Epithelial cell of esophagus (primary cell): ENCODE results near the gene ARFGEF3.
A peak's percentile ranks its signal among the peaks of the same experiment; 100 is the strongest.
"Not testable (repeated sequence)": the region's sequence is repeated elsewhere in the genome, so short reads cannot be mapped to it uniquely, and the experiment has no call there.

Experiments
- DNase-seq: peaks from one replicate; pipeline ENCODE4 v3.0.0; 2010; ENCODE audit warnings: low read depth
- H3K4me3 ChIP-seq: 2 replicates; pipeline ENCODE4 v1.5.1; 2011; ENCODE audit warnings: mild to moderate bottlenecking, low read length, control low read depth
- CTCF ChIP-seq: IDR thresholded peaks from 2 replicates; pipeline ENCODE4 v1.5.1; 2011; ENCODE audit warnings: low read depth, mild to moderate bottlenecking, low read length, control low read depth, inconsistent platforms; ENCODE audit not compliant: insufficient read depth; ENCODE audit errors: missing control alignments

The ARFGEF3 gene

DNA sequence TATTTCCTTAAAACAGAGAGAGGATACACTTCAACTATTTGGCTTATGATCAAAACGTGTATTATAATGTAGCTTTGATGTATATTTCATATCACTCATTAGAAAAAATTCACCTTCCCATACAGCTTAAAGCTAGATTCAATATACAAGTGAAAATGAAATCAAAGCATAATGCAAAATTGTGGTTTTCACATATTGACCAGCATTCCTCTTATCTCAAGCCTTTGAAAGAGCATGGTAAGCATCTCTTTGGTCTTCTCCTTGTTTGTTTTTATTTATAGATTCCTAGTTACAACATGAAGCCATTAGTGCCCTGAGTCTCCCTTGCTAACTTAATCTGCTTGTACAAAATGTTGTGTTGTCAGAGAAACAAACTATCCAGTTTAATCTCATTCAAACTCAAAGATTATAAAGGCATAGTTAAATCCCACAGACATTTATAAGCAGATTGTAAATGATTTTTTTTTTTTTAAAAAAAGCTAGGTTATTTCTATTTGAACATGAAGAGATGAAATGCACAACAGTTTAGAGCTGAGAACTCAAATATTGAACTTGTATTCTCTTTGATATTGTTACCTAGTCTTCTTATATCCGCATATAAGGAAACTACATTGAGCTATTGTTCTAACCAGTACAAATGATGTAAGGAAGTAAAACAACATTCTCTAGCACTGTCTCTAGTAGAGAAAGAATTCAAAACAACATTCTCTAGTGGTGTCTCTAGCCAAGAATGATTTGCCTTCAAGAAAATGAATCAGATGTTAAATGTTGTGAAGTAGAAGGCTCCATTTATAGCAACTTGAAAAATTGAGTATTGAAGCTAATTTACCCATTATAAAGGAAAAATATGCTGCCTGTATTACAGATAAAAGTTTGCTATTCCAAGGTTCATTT, 184.8 kb downstream of the ARFGEF3 start:
- TF ChIP-seq CTCF, result no peak
- no peak overlapping the region for H3K4me3 ChIP-seq
- DNase-seq, result peak; percentile 55

- no peak for DNase-seq
- no peak for TF ChIP-seq CTCF
These were observed 186.1 kb downstream of the ARFGEF3 start for GRCh38 chr6:138347864-138348263.

GRCh38 chr6:138349891-138350290, 188.2 kb downstream of the ARFGEF3 start:
- TF ChIP-seq CTCF, result no peak
- DNase-seq, result no peak
- H3K4me3 ChIP-seq, result no peak overlapping the region

More at GRCh38 chr6:138347864-138348263, 186.1 kb downstream of the ARFGEF3 start:
- H3K4me3 ChIP-seq, result no peak overlapping the region

- no peak overlapping the region for H3K4me3 ChIP-seq
- no peak for TF ChIP-seq CTCF
- DNase-seq, result no peak
These were observed 196.2 kb downstream of the ARFGEF3 start for GRCh38 chr6:138357928-138358327.

- H3K4me3 ChIP-seq, DNase-seq: not testable (repeated sequence)
These were observed 206.9 kb downstream of the ARFGEF3 start for GRCh38 chr6:138368684-138369083.

DNA sequence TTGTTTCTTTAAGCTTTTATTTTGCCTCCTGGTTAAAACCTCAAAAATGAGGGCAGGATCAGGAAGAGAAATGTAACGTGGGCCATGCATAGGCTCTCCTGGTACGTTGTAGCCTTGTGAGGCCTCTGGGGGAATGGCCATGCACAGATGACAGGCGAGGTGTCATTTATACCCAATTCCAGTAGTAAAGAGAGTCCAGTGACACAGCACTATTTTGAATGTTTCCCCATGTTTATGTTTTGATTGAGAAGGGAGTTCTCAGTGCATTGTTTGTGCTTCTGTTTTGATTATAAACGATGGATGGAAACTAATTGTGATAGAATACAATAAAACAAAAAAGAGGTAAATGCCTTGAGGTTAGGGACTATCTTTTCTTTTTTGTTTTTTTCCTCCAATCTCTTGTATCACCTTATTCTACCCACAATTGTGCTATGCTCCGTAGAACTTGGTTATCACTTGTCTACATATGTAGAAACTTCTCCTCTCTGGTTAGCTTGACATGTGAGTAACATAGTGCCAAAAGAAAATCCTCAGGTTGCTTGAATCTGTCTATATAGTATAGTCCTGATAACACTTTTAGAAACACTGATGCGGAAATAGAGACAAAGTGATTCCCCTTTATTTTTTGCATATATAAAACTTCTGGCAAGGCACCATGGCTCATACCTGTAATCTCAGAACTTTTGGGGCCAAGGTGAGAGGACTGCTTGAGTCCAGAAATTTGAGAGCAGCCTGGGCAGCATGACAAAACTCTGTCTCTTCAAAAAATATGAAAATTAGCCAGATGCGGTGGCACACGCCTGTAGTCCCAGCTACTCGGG, 209.1 kb downstream of the ARFGEF3 start:
- no peak overlapping the region for H3K4me3 ChIP-seq
- no peak for TF ChIP-seq CTCF
- DNase-seq, result no peak

DNA sequence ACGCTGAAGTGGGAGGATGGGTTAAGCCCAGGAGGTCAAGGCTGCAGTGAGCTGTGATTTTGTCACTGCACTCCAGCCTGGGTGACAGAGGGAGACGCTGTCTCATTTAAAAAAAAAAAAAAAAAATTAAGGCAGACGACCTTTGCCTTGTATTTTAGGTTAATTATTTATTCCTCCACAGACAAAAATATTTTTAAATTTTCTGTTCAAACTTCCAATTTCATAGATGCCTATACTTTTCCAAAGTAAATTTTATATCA, 209.6 kb downstream of the ARFGEF3 start:
- no peak overlapping the region for H3K4me3 ChIP-seq
- DNase-seq, result no peak
- no peak for TF ChIP-seq CTCF
